SK-N-SH treated with all-trans-retinoic acid at 6 μM for 48 hours (cell line): ENCODE data around the gene RIC8A.

Experiments
- ARNTL ChIP-seq: fragments of 450-650 bp; formaldehyde crosslinking; IDR thresholded peaks from 2 replicates; pipeline ENCODE4 v1.5.0; 2020; ENCODE audit warnings: low read depth, mild to moderate bottlenecking, moderate library complexity, borderline replicate concordance
- CREB5 ChIP-seq: fragments of 250-450 bp; sonication (Bioruptor Pico); IDR thresholded peaks from 2 replicates; pipeline ENCODE4 v1.5.1; 2020; ENCODE audit warnings: low read depth, mild to moderate bottlenecking, moderate library complexity
- OSR1 ChIP-seq: fragments of 250-450 bp; sonication (Bioruptor Pico); IDR thresholded peaks from 2 replicates; pipeline ENCODE4 v1.8.0; 2022; ENCODE audit warnings: moderate library complexity, mild to moderate bottlenecking, inconsistent platforms
- PATZ1 ChIP-seq: fragments of 250-450 bp; sonication (Bioruptor Pico); IDR thresholded peaks from 2 replicates; pipeline ENCODE4 v1.8.0; 2020; ENCODE audit warnings: mild to moderate bottlenecking, moderate library complexity, borderline replicate concordance
- TCF4 ChIP-seq: fragments of 250-450 bp; sonication (Bioruptor Pico); IDR thresholded peaks from 2 replicates; pipeline ENCODE4 v1.8.0; 2021; ENCODE audit warnings: mild to moderate bottlenecking, moderate library complexity, borderline replicate concordance
- TOX ChIP-seq: fragments of 250-450 bp; sonication (Bioruptor Pico); IDR thresholded peaks from 2 replicates; pipeline ENCODE4 v1.8.0; 2021; ENCODE audit warnings: mild to moderate bottlenecking, moderate library complexity, borderline replicate concordance
- ZC3H10 ChIP-seq: fragments of 250-450 bp; sonication (Bioruptor Pico); IDR thresholded peaks from 2 replicates; pipeline ENCODE4 v1.5.1; 2021; ENCODE audit warnings: mild to moderate bottlenecking, moderate library complexity
- ZFP30 ChIP-seq: fragments of 450-650 bp; formaldehyde crosslinking; IDR thresholded peaks from 2 replicates; pipeline ENCODE4 v1.5.0; 2022; ENCODE audit warnings: mild to moderate bottlenecking, moderate library complexity
- TF ChIP-seq, protein P1 (sequence below): fragments of 250-450 bp; sonication (Bioruptor Pico); IDR thresholded peaks from 2 replicates; pipeline ENCODE4 v1.8.0; 2021; ENCODE audit warnings: low read depth, mild to moderate bottlenecking, moderate library complexity, borderline replicate concordance

- no peak for TF ChIP-seq OSR1
- TF ChIP-seq PATZ1: no peak
- TF ChIP-seq, protein P1, sequence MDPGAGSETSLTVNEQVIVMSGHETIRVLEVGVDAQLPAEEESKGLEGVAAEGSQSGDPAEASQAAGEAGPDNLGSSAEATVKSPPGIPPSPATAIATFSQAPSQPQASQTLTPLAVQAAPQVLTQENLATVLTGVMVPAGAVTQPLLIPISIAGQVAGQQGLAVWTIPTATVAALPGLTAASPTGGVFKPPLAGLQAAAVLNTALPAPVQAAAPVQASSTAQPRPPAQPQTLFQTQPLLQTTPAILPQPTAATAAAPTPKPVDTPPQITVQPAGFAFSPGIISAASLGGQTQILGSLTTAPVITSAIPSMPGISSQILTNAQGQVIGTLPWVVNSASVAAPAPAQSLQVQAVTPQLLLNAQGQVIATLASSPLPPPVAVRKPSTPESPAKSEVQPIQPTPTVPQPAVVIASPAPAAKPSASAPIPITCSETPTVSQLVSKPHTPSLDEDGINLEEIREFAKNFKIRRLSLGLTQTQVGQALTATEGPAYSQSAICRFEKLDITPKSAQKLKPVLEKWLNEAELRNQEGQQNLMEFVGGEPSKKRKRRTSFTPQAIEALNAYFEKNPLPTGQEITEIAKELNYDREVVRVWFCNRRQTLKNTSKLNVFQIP: no peak
- no peak for TF ChIP-seq ZC3H10
- no peak for TF ChIP-seq ARNTL
- no peak for TF ChIP-seq TOX (CRISPR knock-in tag)
- no peak for TF ChIP-seq ZFP30 (CRISPR knock-in tag)
- TF ChIP-seq TCF4 (CRISPR knock-in tag): no peak
- no peak for TF ChIP-seq CREB5 (CRISPR knock-in tag)
Measured at GRCh38 chr11:207208-207862, at the start of gene RIC8A, which contains the start of gene BET1L.
